ENCODE data around the gene FLVCR2.
"Not testable (repeated sequence)": the region's sequence is repeated elsewhere in the genome, so short reads cannot be mapped to it uniquely, and the experiment has no call there.

The FLVCR2 gene

GRCh38 chr14:75672605-75673192 lies 94.3 kb downstream of the FLVCR2 start:
- no peak for DNase-seq

GRCh38 chr14:75673345-75674035 lies 95.1 kb downstream of the FLVCR2 start:
- DNase-seq, result no peak

GRCh38 chr14:75675265-75675960 lies 97.0 kb downstream of the FLVCR2 start:
- DNase-seq, result no peak

GRCh38 chr14:75685910-75686309 lies 107.5 kb downstream of the FLVCR2 start:
- no peak for DNase-seq

GRCh38 chr14:75689012-75689411 lies 110.6 kb downstream of the FLVCR2 start:
- no peak for DNase-seq

- DNase-seq, result no peak
Observed at GRCh38 chr14:75690010-75690409, 111.6 kb downstream of the FLVCR2 start.

GRCh38 chr14:75695025-75695424 lies 116.6 kb downstream of the FLVCR2 start:
- DNase-seq, result not testable (repeated sequence)

GRCh38 chr14:75697386-75697785 lies 119.0 kb downstream of the FLVCR2 start:
- DNase-seq, result no peak

Data from activated CD4-positive, CD25-positive, alpha-beta regulatory T cell (primary cell).